CD14-positive monocyte (primary cell): ENCODE results near the gene PRDM8. TPM values are rescaled to one million over a fixed set of nuclear protein-coding genes. Genes with fewer than 3 reads are reported as not detected.

ENCODE experiments used
- DNase-seq, 3 donors: peaks; one replicate each; pipeline ENCODE4 v3.0.0-alpha.2; 2011 to 2022
- H2AFZ ChIP-seq: 2 replicates; pipeline ENCODE4 v1.6.0; 2012; ENCODE audit warnings: mild to moderate bottlenecking, low read depth, low read length, inconsistent platforms; ENCODE audit not compliant: insufficient read depth, poor library complexity, severe bottlenecking
- H3K27ac ChIP-seq, 2 donors: 1 replicate in 1 of 2; 2 replicates in 1 of 2; pipeline ENCODE4 v1.5.1; 2012 to 2013; ENCODE audit warnings: low read length in 2 of 2, control low read depth in 1 of 2, inconsistent platforms in 1 of 2, low read depth in 1 of 2, mild to moderate bottlenecking in 1 of 2
- H3K27me3 ChIP-seq, 2 donors: one replicate each; pipeline versions ENCODE4 v1.6.0 to v1.6.1; 2011 to 2013; ENCODE audit warnings: low read length in 2 of 2; ENCODE audit not compliant: control insufficient read depth in 2 of 2, insufficient read depth in 2 of 2
- H3K36me3 ChIP-seq, 2 donors: replicated peaks in 1 of 2; 1 replicate in 1 of 2; 2 replicates in 1 of 2; pipeline versions ENCODE4 v1.5.1 to v1.6.1; 2012 to 2013; ENCODE audit warnings: low read length in 2 of 2, control low read depth in 1 of 2, inconsistent platforms in 1 of 2, mild to moderate bottlenecking in 1 of 2; ENCODE audit not compliant: insufficient read depth in 2 of 2, control insufficient read depth in 1 of 2
- H3K4me1 ChIP-seq, 2 donors: 1 replicate in 1 of 2; 2 replicates in 1 of 2; pipeline versions ENCODE4 v1.5.1 to v1.6.1; 2012 to 2013; ENCODE audit warnings: low read length in 2 of 2, control low read depth in 1 of 2, inconsistent platforms in 1 of 2, mild to moderate bottlenecking in 1 of 2, moderate library complexity in 1 of 2; ENCODE audit not compliant: insufficient read depth in 2 of 2, control insufficient read depth in 1 of 2
- H3K4me2 ChIP-seq: replicated peaks from 2 replicates; pipeline ENCODE3; 2012; ENCODE audit warnings: low read length, moderate library complexity, mild to moderate bottlenecking; ENCODE audit not compliant: poor library complexity, severe bottlenecking; ENCODE audit errors: extremely low read depth
- H3K4me3 ChIP-seq, 3 experiments: fragments of 200-600 bp in 1 of 3; sonication (generic) in 1 of 3; replicated peaks in 1 of 3; 1 replicate in 2 of 3; 2 replicates in 1 of 3; pipeline ENCODE4 v1.5.1; 2011 to 2013; ENCODE audit warnings: low read length in 3 of 3, mild to moderate bottlenecking in 3 of 3, control low read depth in 2 of 3, low read depth in 2 of 3, inconsistent platforms in 1 of 3, moderate library complexity in 1 of 3
- H3K79me2 ChIP-seq: 2 replicates; pipeline ENCODE4 v1.6.0; 2012; ENCODE audit warnings: mild to moderate bottlenecking, control low read depth, inconsistent platforms, low read length, moderate library complexity; ENCODE audit not compliant: insufficient read depth
- H3K9ac ChIP-seq: 2 replicates; pipeline ENCODE4 v1.6.0; 2017; ENCODE audit warnings: low read length, mild to moderate bottlenecking; ENCODE audit not compliant: insufficient read depth, poor library complexity, severe bottlenecking
- H3K9me3 ChIP-seq, 2 donors: replicated peaks in 1 of 2; 1 replicate in 1 of 2; 2 replicates in 1 of 2; pipeline versions ENCODE4 v1.5.1 to v1.6.1; 2012 to 2013; ENCODE audit warnings: low read length in 2 of 2, control low read depth in 1 of 2; ENCODE audit not compliant: control insufficient read depth in 1 of 2, insufficient read depth in 1 of 2
- H4K20me1 ChIP-seq: 2 replicates; pipeline ENCODE4 v1.6.0; 2012; ENCODE audit warnings: mild to moderate bottlenecking, low read length, control low read depth, moderate library complexity; ENCODE audit not compliant: insufficient read depth
- H3K27ac Mint-ChIP-seq, 7 donors: one replicate each; pipeline ENCODE4 v1.8.0; 2020; ENCODE audit warnings: mild to moderate bottlenecking in 7 of 7, mixed read lengths in 7 of 7, moderate library complexity in 6 of 7, inconsistent platforms in 2 of 7
- H3K27me3 Mint-ChIP-seq, 3 donors: one replicate each; pipeline ENCODE4 v1.8.0; 2021 to 2022; ENCODE audit warnings: low read depth in 3 of 3, mild to moderate bottlenecking in 3 of 3, mixed read lengths in 3 of 3, moderate library complexity in 3 of 3, inconsistent platforms in 1 of 3
- H3K36me3 Mint-ChIP-seq, 2 donors: one replicate each; pipeline ENCODE4 v1.8.0; 2020; ENCODE audit warnings: mixed read lengths in 2 of 2, inconsistent platforms in 1 of 2, mild to moderate bottlenecking in 1 of 2
- H3K4me1 Mint-ChIP-seq: one replicate; pipeline ENCODE4 v1.8.0; 2020; ENCODE audit warnings: mild to moderate bottlenecking, mixed read lengths
- H3K4me3 Mint-ChIP-seq, 2 donors: one replicate each; pipeline ENCODE4 v1.8.0; 2020; ENCODE audit warnings: mild to moderate bottlenecking in 2 of 2, mixed read lengths in 2 of 2, moderate library complexity in 1 of 2
- H3K9me3 Mint-ChIP-seq, 7 donors: one replicate each; pipeline ENCODE4 v1.8.0; 2020 to 2022; ENCODE audit warnings: mixed read lengths in 7 of 7, mild to moderate bottlenecking in 6 of 7, moderate library complexity in 6 of 7, inconsistent platforms in 2 of 7
- CTCF ChIP-seq: fragments of 200-600 bp; IDR thresholded peaks from one replicate; pipeline ENCODE4 v1.8.0; 2022; ENCODE audit warnings: antibody characterized with exemption, mild to moderate bottlenecking
- WGBS: methylation state at CpG from one replicate; pipeline ENCODE4 v1.1.5; 2013; ENCODE audit warnings: missing lambda C conversion rate; ENCODE audit not compliant: insufficient coverage; 5-methylcytosine and 5-hydroxymethylcytosine counted together
- intact Hi-C, 2 donors: fragments of 100-400 bp; cut with micrococcal nuclease; formaldehyde crosslinking; loops; one replicate each; pipeline versions ENCODE4 v1.15.0 to v1.15.1; 2023
- polyA plus RNA-seq, 3 donors: library from polyadenylated mRNA; depleted of rRNA in 1 of 3; unstranded in 2 of 3; stranded (reverse) in 1 of 3; fragments of 300-500 nt in 2 of 3; fragments of >200 nt in 1 of 3; fragmentation: Illumina TruSeq in 2 of 3; gene quantifications; 1 replicate in 2 of 3; 2 replicates in 1 of 3; pipeline ENCODE4 v1.2.3, GENCODE V29; 2012 to 2021

Gene PRDM8
- polyA plus RNA-seq, 3 donors, result 0.22 to 0.77 (median 0.23) TPM

GRCh38 chr4:80206521-80207171, 9.3 kb downstream of the PRDM8 start:
- H3K9me3 ChIP-seq, result no peaks in the 10 kb centered on the region
- no peak for TF ChIP-seq CTCF
- peaks cover 0 to 3% (median 0%) of the 10 kb centered on the region in 7 donors for H3K9me3 Mint-ChIP-seq
- intact Hi-C loops, result no loop called here
- no peaks in the 10 kb centered on the region for H4K20me1 ChIP-seq
- H3K27me3 Mint-ChIP-seq, result peaks cover 18 to 42% (median 21%) of the 10 kb centered on the region in 3 donors
- H3K27ac Mint-ChIP-seq, result no peak overlapping the region
- no peak overlapping the region for H3K9ac ChIP-seq
- H3K79me2 ChIP-seq, result no peaks in the 10 kb centered on the region
- peaks cover 11 to 18% of the 10 kb centered on the region in 2 donors for H3K4me1 ChIP-seq
- H3K27me3 ChIP-seq, result peaks cover 0 to 29% of the 10 kb centered on the region in 2 donors
- 76% methylated on average over 29 of the region's 29 CpGs for WGBS
- H3K4me2 ChIP-seq, result no peak overlapping the region
- peak overlapping the region in 1 of 2 donors; percentile 26 for H3K4me3 Mint-ChIP-seq
- peak in 1 of 3 donors; percentile 45 for DNase-seq
- no peak overlapping the region for H2AFZ ChIP-seq
- no peaks in the 10 kb centered on the region for H3K36me3 ChIP-seq
- no peak overlapping the region for H3K27ac ChIP-seq
- peaks cover 0 to 3% of the 10 kb centered on the region in 2 donors for H3K36me3 Mint-ChIP-seq
- peaks cover 15% of the 10 kb centered on the region for H3K4me1 Mint-ChIP-seq
- no peak overlapping the region for H3K4me3 ChIP-seq

GRCh38 chr4:80207172-80207583, 9.9 kb downstream of the PRDM8 start:
- no peak overlapping the region for H3K4me3 ChIP-seq
- H3K9me3 ChIP-seq, result no peaks in the 10 kb centered on the region
- no peak overlapping the region for H2AFZ ChIP-seq
- Mint-ChIP-seq H3K4me1 (peaks cover 13% of the 10 kb centered on the region), H3K27ac (no peak overlapping the region), H3K4me3 (no peak overlapping the region), H3K27me3 (peaks cover 17 to 37% (median 18%) of the 10 kb centered on the region in 3 donors), H3K9me3 (peaks cover 0 to 3% (median 0%) of the 10 kb centered on the region in 7 donors), H3K36me3 (peaks cover 0 to 3% of the 10 kb centered on the region in 2 donors)
- H3K79me2 ChIP-seq, result no peaks in the 10 kb centered on the region
- WGBS, result 44% methylated on average over 24 of the region's 27 CpGs
- no peaks in the 10 kb centered on the region for H3K36me3 ChIP-seq
- H3K27ac ChIP-seq, result no peak overlapping the region
- TF ChIP-seq CTCF, result no peak
- DNase-seq, result no peak
- peaks cover 0 to 26% of the 10 kb centered on the region in 2 donors for H3K27me3 ChIP-seq
- no peak overlapping the region for H3K4me2 ChIP-seq
- peaks cover 6 to 13% of the 10 kb centered on the region in 2 donors for H3K4me1 ChIP-seq
- H3K9ac ChIP-seq, result no peak overlapping the region
- intact Hi-C loops, result no loop called here
- H4K20me1 ChIP-seq, result no peaks in the 10 kb centered on the region
